ENCODE results near the gene SLC9A9.
A peak's percentile ranks its signal among the peaks of the same experiment; 100 is the strongest.
"Not testable (repeated sequence)": the region's sequence is repeated elsewhere in the genome, so short reads cannot be mapped to it uniquely, and the experiment has no call there.

The SLC9A9 gene

GRCh38 chr3:143442814-143443447, 405.3 kb downstream of the SLC9A9 start:
- TF ChIP-seq CTCF (conservative IDR thresholded peaks at IDR 0.05; ENCODE audit: low read depth, low read length): no peak
- DNase-seq (ENCODE audit: low read depth): no peak
- H3K4me3 ChIP-seq (ENCODE audit: low read depth, low read length): no peak overlapping the region

GRCh38 chr3:143441516-143442171, 406.6 kb downstream of the SLC9A9 start:
- H3K4me3 ChIP-seq (ENCODE audit: low read depth, low read length): no peak overlapping the region
- no peak for TF ChIP-seq CTCF (conservative IDR thresholded peaks at IDR 0.05; ENCODE audit: low read depth, low read length)
- DNase-seq (ENCODE audit: low read depth): no peak

GRCh38 chr3:143439817-143440216, 408.5 kb downstream of the SLC9A9 start:
- TF ChIP-seq CTCF (conservative IDR thresholded peaks at IDR 0.05; ENCODE audit: low read depth, low read length): no peak
- H3K4me3 ChIP-seq (ENCODE audit: low read depth, low read length): no peak overlapping the region

GRCh38 chr3:143437405-143437804, 410.9 kb downstream of the SLC9A9 start:
- DNase-seq (ENCODE audit: low read depth): no peak
- TF ChIP-seq CTCF (conservative IDR thresholded peaks at IDR 0.05; ENCODE audit: low read depth, low read length): no peak
- no peak overlapping the region for H3K4me3 ChIP-seq (ENCODE audit: low read depth, low read length)

More at GRCh38 chr3:143439817-143440216, 408.5 kb downstream of the SLC9A9 start:
- DNase-seq (ENCODE audit: low read depth): no peak

- peak; percentile 40 for TF ChIP-seq CTCF (conservative IDR thresholded peaks at IDR 0.05; ENCODE audit: low read depth, low read length)
- peak; percentile 71 for DNase-seq (ENCODE audit: low read depth)
- H3K4me3 ChIP-seq (ENCODE audit: low read depth, low read length): no peak overlapping the region
These were observed 411.9 kb downstream of the SLC9A9 start for GRCh38 chr3:143436231-143436930.

- DNase-seq (ENCODE audit: low read depth): peak; percentile 20
- H3K4me3 ChIP-seq (ENCODE audit: low read depth, low read length): no peak overlapping the region
- TF ChIP-seq CTCF (conservative IDR thresholded peaks at IDR 0.05; ENCODE audit: low read depth, low read length): peak; percentile 56
These were observed 414.4 kb downstream of the SLC9A9 start for GRCh38 chr3:143433787-143434378.

GRCh38 chr3:143431298-143431697, 417.0 kb downstream of the SLC9A9 start:
- peak; percentile 63 for DNase-seq (ENCODE audit: low read depth)
- not testable (repeated sequence) for H3K4me3 ChIP-seq (ENCODE audit: low read depth, low read length)
